Measurements from ENCODE around the gene PRCD.

DNA sequence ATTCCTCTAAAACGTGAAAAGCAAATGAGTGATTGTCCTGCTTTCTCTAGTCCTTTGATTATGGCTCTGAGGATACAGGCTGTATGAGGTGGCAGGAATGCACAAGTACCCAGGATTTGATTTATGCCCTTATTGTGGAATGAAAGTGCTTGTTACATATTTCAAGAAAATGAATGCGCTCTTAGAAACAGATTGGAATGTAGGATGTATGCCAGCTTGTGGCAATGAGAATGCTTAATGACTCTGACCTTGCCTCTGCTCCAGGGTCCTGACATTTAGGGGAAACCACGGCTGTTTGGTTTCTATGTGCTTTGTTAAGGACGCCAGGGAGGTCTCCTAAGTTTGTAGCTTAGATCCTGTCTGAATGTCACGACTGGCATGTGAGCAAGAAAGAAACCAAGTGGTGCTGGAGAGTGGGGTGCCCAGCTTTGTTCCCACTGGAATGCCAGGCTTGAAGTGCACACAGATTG lies 22.0 kb downstream of the PRCD start:
- TF ChIP-seq POLR2AphosphoS5 (IDR thresholded peaks at IDR 0.05; ENCODE audit: low read depth, low read length) (no peak), POLR2A (IDR thresholded peaks at IDR 0.05; ENCODE audit: low read depth, low read length) (no peak)

Data from GM12892 (cell line).